Measurements from ENCODE around the gene TRIM33.
A peak's percentile ranks its signal among the peaks of the same experiment; 100 is the strongest.
"Not testable (repeated sequence)": the region's sequence is repeated elsewhere in the genome, so short reads cannot be mapped to it uniquely, and the experiment has no call there.

Gene TRIM33

DNA sequence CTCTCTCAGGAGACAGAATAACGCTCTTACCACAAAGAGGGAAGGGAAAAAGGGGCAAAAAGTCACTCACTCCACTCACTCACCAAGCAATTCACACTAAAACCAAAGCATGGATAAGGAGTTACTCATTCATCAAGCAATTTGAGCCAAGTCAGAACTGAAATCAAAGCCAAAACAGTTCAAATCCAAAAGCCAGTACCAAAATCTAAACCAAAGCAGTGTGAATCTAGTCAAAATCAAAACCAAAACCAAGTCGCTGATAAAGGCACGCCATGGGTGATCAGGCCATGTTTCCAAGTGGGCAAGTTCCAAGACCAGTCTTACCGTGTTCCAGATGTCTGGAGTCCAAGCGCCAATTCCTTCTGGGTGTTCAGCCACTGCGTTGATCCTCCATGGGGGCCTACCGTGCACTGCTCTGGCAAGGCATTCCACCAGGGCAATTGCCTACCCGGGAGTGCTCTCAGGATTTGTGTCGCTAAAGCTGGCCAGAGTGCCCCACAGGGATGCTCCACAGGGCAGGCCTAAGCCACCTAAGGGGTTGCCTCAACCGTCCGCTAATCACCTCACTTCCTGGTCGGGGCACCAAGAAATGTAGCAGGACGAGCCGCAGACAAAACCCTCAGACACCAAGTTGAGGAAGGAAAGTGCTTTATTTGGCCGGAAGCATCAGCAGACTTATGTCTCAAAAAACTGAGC is 142.3 kb downstream of the TRIM33 start:
- TF ChIP-seq CTCF (IDR thresholded peaks at IDR 0.05; ENCODE audit: insufficient read depth, low read depth, low read length, missing control alignments), result no peak
- no peak for DNase-seq (ENCODE audit: low read depth)
- no peak overlapping the region for H3K4me3 ChIP-seq (ENCODE audit: low read depth, low read length)

DNA sequence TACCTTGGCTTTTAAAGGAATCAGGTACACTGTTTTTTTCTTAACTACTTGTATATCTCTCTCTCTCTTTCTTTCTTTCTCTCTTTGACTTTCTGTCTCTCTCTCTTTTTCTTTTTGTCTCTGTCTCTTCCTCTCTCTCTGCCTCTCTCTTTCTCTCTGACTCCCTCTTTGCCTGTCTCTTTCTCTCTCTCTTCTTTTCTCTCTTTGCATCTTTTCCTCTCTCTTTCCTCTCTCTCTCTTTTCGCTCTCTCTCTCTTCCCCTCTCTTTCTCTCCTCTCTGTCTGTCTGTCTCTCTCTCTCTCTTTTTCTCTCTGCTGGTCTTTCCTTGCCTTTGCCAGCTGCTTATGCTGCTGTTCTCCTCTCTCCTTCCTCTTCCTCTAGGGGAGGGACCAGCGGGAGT is 143.2 kb downstream of the TRIM33 start:
- no peak for TF ChIP-seq CTCF (IDR thresholded peaks at IDR 0.05; ENCODE audit: insufficient read depth, low read depth, low read length, missing control alignments)
- H3K4me3 ChIP-seq (ENCODE audit: low read depth, low read length), result no peak overlapping the region
- no peak for DNase-seq (ENCODE audit: low read depth)

DNA sequence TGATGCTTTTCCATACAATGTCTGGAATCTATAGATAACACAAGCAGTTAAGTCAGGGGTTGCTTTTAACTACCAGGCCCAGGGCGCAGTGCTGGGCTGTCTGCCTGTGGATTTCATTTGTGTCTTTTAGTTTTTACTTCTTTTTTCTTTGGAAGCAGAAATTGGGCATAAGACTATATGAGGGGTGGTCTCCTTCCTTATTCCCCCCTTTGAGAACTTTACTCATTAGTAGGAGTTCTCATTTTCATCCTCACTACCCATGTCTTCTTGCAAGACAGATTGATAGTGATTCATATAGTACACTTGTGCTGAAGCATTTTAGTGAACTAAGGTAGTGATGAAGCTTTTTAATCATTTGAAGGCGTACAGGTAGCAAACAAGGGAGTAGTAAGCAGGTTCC is 147.8 kb downstream of the TRIM33 start:
- H3K4me3 ChIP-seq (ENCODE audit: low read depth, low read length); DNase-seq (ENCODE audit: low read depth): not testable (repeated sequence)

DNA sequence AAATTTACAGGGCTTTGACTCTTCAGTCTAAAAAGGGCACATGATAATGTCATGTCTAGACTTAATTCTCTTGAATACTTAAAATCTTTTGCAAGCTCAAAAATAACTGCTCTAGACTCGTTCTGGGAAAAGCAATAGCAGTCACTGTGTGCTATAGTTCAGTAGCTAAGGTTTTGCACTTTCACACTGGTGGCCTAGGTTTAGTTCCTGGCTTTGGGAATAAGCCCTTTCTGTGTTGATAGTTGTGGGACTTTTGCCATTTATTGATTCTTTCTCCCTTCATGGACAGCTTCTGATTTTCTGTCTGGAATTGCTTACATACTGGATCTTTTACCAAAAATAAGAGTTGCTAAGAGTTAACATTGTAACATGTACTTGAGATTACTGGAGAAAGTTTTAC is 151.2 kb downstream of the TRIM33 start:
- TF ChIP-seq CTCF (IDR thresholded peaks at IDR 0.05; ENCODE audit: insufficient read depth, low read depth, low read length, missing control alignments), result no peak
- no peak for DNase-seq (ENCODE audit: low read depth)
- no peak overlapping the region for H3K4me3 ChIP-seq (ENCODE audit: low read depth, low read length)

GRCh38 chr1:114355240-114355639 is 155.8 kb downstream of the TRIM33 start:
- H3K4me3 ChIP-seq (ENCODE audit: low read depth, low read length), result no peak overlapping the region
- no peak for TF ChIP-seq CTCF (IDR thresholded peaks at IDR 0.05; ENCODE audit: insufficient read depth, low read depth, low read length, missing control alignments)
- DNase-seq (ENCODE audit: low read depth), result no peak

DNA sequence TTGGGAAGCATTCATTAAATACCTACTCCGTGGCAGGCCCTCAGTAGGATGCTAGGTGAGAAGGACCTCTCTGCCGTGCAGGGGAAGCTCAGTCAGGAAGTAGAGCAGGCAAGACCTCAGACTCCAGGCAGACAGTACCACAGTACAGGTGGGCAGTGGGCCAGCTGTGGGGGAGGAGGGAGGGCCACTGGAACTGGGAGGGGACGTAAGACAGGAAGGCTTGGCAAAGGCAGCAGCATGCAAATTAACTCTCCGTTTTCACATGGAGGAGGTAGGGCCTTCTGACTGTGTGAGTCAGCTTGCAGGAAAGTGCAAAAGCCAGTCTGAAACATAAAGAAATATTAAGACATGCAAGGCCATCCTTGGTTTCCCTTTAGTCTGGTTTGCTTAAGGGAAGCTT is 157.7 kb downstream of the TRIM33 start:
- DNase-seq (ENCODE audit: low read depth), result peak; percentile 66
- no peak for TF ChIP-seq CTCF (IDR thresholded peaks at IDR 0.05; ENCODE audit: insufficient read depth, low read depth, low read length, missing control alignments)
- no peak overlapping the region for H3K4me3 ChIP-seq (ENCODE audit: low read depth, low read length)

DNA sequence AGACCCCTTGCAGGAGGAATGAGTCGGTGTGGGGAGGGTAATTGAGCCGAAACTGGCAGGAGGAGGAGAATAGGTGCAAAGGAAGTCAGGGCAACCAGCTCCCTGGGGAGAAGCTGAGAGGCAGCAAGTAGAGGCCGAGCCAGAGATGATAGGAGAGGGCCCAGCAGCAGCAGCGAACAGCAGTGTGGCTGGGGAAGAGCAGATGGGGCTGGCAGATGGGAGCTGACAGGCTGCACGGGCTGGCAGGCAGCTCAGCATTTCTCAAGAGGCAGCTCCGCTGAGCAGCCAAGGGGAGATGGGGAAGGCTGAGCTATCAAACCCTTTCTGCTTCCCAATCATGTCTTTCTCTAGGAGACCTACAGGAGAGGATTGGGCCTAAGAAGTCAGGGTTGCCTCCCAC is 158.2 kb downstream of the TRIM33 start:
- H3K4me3 ChIP-seq (ENCODE audit: low read depth, low read length), result no peak overlapping the region
- DNase-seq (ENCODE audit: low read depth), result no peak
- no peak for TF ChIP-seq CTCF (IDR thresholded peaks at IDR 0.05; ENCODE audit: insufficient read depth, low read depth, low read length, missing control alignments)

Data from GM12865 (cell line).